ENCODE data around the gene GDAP2. TPM values are rescaled to one million over a fixed set of nuclear protein-coding genes. Genes with fewer than 3 reads are reported as not detected.

GDAP2 gene
- total RNA-seq, 4 donors from 2014 or later, result 9.6 to 43.5 (median 31.5) TPM

- DNase-seq, result no peak
- no peak overlapping the region for H3K27ac ChIP-seq
- 78% methylated on average over 2 of the region's 2 CpGs; no CpG with 5 or more reads in 1 of the 2 donors for WGBS, 2 donors (ENCODE audit: low coverage in 1 of 2)
- in situ Hi-C loops (cut with MboI; ENCODE audit: low pct_ligation_motif_present in 1 of 4, low pct_unique_long_range_greater_than_20kb in 1 of 4, low sequenced_read_pairs in 3 of 4), result no loop called here
- H3K4me1 ChIP-seq, result peaks cover 0 to 14% (median 3%) of the 10 kb centered on the region in 4 donors
- intact Hi-C loops (cut with DNase I; ENCODE audit: low total_unique reads), result no loop called here
- H3K27me3 ChIP-seq, result no peaks in the 10 kb centered on the region
- no peak for TF ChIP-seq POLR2A (IDR thresholded peaks at IDR 0.05)
- TF ChIP-seq POLR2AphosphoS5 (IDR thresholded peaks at IDR 0.05), result no peak
- TF ChIP-seq CTCF (IDR thresholded peaks at IDR 0.05), result no peak
- H3K36me3 ChIP-seq, result no peaks in the 10 kb centered on the region
- H3K9me3 ChIP-seq, result no peaks in the 10 kb centered on the region
- H3K4me3 ChIP-seq, result no peak overlapping the region
Observed at GRCh38 chr1:117820096-117820495, 109.3 kb downstream of the GDAP2 start.

GRCh38 chr1:117819301-117819700 is 110.1 kb downstream of the GDAP2 start:
- in situ Hi-C loops (cut with MboI; ENCODE audit: low pct_ligation_motif_present in 1 of 4, low pct_unique_long_range_greater_than_20kb in 1 of 4, low sequenced_read_pairs in 3 of 4) (no loop called here), intact Hi-C loops (cut with DNase I; ENCODE audit: low total_unique reads) (no loop called here)
- Histone ChIP-seq H3K36me3 (no peaks in the 10 kb centered on the region), H3K27ac (no peak overlapping the region), H3K4me1 (peaks cover 0 to 14% (median 3%) of the 10 kb centered on the region in 4 donors), H3K27me3 (no peaks in the 10 kb centered on the region), H3K4me3 (no peak overlapping the region), H3K9me3 (no peaks in the 10 kb centered on the region)
- no peak for DNase-seq
- WGBS, 2 donors (ENCODE audit: low coverage in 1 of 2), result 70% methylated on average over 4 of the region's 4 CpGs; no CpG with 5 or more reads in 1 of the 2 donors
- TF ChIP-seq POLR2AphosphoS5 (IDR thresholded peaks at IDR 0.05), result no peak
- no peak for TF ChIP-seq EP300 (IDR thresholded peaks at IDR 0.05; ENCODE audit: low read depth)
- TF ChIP-seq POLR2A (IDR thresholded peaks at IDR 0.05), result no peak
- no peak for TF ChIP-seq CTCF (IDR thresholded peaks at IDR 0.05)

- intact Hi-C loops (cut with DNase I; ENCODE audit: low total_unique reads) (no loop called here), in situ Hi-C loops (cut with MboI; ENCODE audit: low pct_ligation_motif_present in 1 of 4, low pct_unique_long_range_greater_than_20kb in 1 of 4, low sequenced_read_pairs in 3 of 4) (no loop called here)
- Histone ChIP-seq H3K27me3 (no peaks in the 10 kb centered on the region), H3K4me3 (no peak overlapping the region), H3K27ac (no peak overlapping the region), H3K9me3 (no peaks in the 10 kb centered on the region), H3K4me1 (peaks cover 0 to 14% (median 3%) of the 10 kb centered on the region in 4 donors), H3K36me3 (no peaks in the 10 kb centered on the region)
- no peak for TF ChIP-seq POLR2AphosphoS5 (IDR thresholded peaks at IDR 0.05)
- no peak for TF ChIP-seq CTCF (IDR thresholded peaks at IDR 0.05)
- no peak for TF ChIP-seq POLR2A (IDR thresholded peaks at IDR 0.05)
- no peak for TF ChIP-seq EP300 (IDR thresholded peaks at IDR 0.05; ENCODE audit: low read depth)
- DNase-seq, result no peak
- WGBS, 2 donors (ENCODE audit: low coverage in 1 of 2), result 92 to 100% methylated on average over 1 to 8 of the region's 8 CpGs
Observed at GRCh38 chr1:117818456-117818855, 111.0 kb downstream of the GDAP2 start.

- no peak for TF ChIP-seq CTCF (IDR thresholded peaks at IDR 0.05)
- no peak for TF ChIP-seq POLR2AphosphoS5 (IDR thresholded peaks at IDR 0.05)
- no peak for TF ChIP-seq POLR2A (IDR thresholded peaks at IDR 0.05)
- intact Hi-C loops (cut with DNase I; ENCODE audit: low total_unique reads) (no loop called here), in situ Hi-C loops (cut with MboI; ENCODE audit: low pct_ligation_motif_present in 1 of 4, low pct_unique_long_range_greater_than_20kb in 1 of 4, low sequenced_read_pairs in 3 of 4) (no loop called here)
- Histone ChIP-seq H3K4me1 (peaks cover 0 to 14% (median 3%) of the 10 kb centered on the region in 4 donors), H3K27me3 (no peaks in the 10 kb centered on the region), H3K4me3 (no peak overlapping the region), H3K9me3 (no peaks in the 10 kb centered on the region), H3K36me3 (no peaks in the 10 kb centered on the region), H3K27ac (no peak overlapping the region)
- 82% methylated on average over 5 of the region's 5 CpGs; no CpG with 5 or more reads in 1 of the 2 donors for WGBS, 2 donors (ENCODE audit: low coverage in 1 of 2)
- no peak for DNase-seq
Observed at GRCh38 chr1:117817629-117818028, 111.8 kb downstream of the GDAP2 start.
